GM23248 (cell line): Measurements from ENCODE around the gene MPHOSPH9. TPM values are rescaled to one million over a fixed set of nuclear protein-coding genes. Genes with fewer than 3 reads are reported as not detected.

ENCODE experiments used
- DNase-seq: peaks from one replicate; pipeline ENCODE4 v3.0.0-alpha.2; 2015
- H2AFZ ChIP-seq: fragments of 200-600 bp; sonication (generic); 2 replicates; pipeline ENCODE4 v1.6.1; 2016; ENCODE audit warnings: antibody characterized with exemption
- H3F3A ChIP-seq: fragments of 200-600 bp; sonication (generic); 2 replicates; pipeline ENCODE4 v1.6.1; 2016; ENCODE audit warnings: mild to moderate bottlenecking, antibody characterized with exemption, mixed run types; ENCODE audit not compliant: insufficient read depth
- H3K27ac ChIP-seq: fragments of 200-600 bp; sonication (generic); 2 replicates; pipeline ENCODE4 v1.5.1; 2016; ENCODE audit warnings: mild to moderate bottlenecking
- H3K27me3 ChIP-seq: fragments of 200-600 bp; sonication (generic); replicated peaks from 2 replicates; pipeline ENCODE4 v1.6.1; 2016; ENCODE audit warnings: mild to moderate bottlenecking; ENCODE audit not compliant: insufficient read depth
- H3K36me3 ChIP-seq: fragments of 200-600 bp; sonication (generic); 2 replicates; pipeline ENCODE4 v1.6.1; 2016; ENCODE audit warnings: low read depth, mild to moderate bottlenecking
- H3K4me1 ChIP-seq: fragments of 200-600 bp; sonication (generic); 2 replicates; pipeline ENCODE4 v1.6.1; 2016; ENCODE audit warnings: mild to moderate bottlenecking; ENCODE audit not compliant: insufficient read depth
- H3K4me2 ChIP-seq: fragments of 200-600 bp; sonication (generic); one replicate; pipeline ENCODE4 v1.6.1; 2016; ENCODE audit warnings: mild to moderate bottlenecking; ENCODE audit not compliant: unreplicated experiment
- H3K4me3 ChIP-seq: fragments of 200-600 bp; sonication (generic); 2 replicates; pipeline ENCODE4 v1.5.1; 2016; ENCODE audit warnings: mild to moderate bottlenecking
- H3K79me2 ChIP-seq: fragments of 200-600 bp; sonication (generic); 2 replicates; pipeline ENCODE4 v1.6.1; 2016; ENCODE audit warnings: mild to moderate bottlenecking; ENCODE audit not compliant: insufficient read depth
- H3K9ac ChIP-seq: fragments of 200-600 bp; sonication (generic); 2 replicates; pipeline ENCODE4 v1.6.1; 2016; ENCODE audit warnings: mild to moderate bottlenecking
- H3K9me2 ChIP-seq: fragments of 200-600 bp; sonication (generic); 2 replicates; pipeline ENCODE4 v1.6.1; 2016; ENCODE audit warnings: mixed run types, mild to moderate bottlenecking, moderate library complexity; ENCODE audit not compliant: insufficient read depth
- H3K9me3 ChIP-seq: fragments of 200-600 bp; sonication (generic); one replicate; pipeline ENCODE4 v1.6.1; 2017; ENCODE audit warnings: low read depth
- H4K20me1 ChIP-seq: fragments of 200-600 bp; sonication (generic); 2 replicates; pipeline ENCODE4 v1.6.0; 2016; ENCODE audit not compliant: insufficient read depth
- EZH2 ChIP-seq: fragments of 200-600 bp; sonication (generic); IDR thresholded peaks from 2 replicates; pipeline ENCODE4 v1.6.1; 2018; ENCODE audit warnings: antibody characterized with exemption, mild to moderate bottlenecking; ENCODE audit not compliant: insufficient read depth, poor library complexity, severe bottlenecking
- EZH2phosphoT487 ChIP-seq: fragments of 200-600 bp; sonication (generic); IDR thresholded peaks from 2 replicates; pipeline ENCODE4 v1.6.1; 2018; ENCODE audit warnings: antibody characterized with exemption, moderate library complexity, mild to moderate bottlenecking, low read depth; ENCODE audit not compliant: insufficient read depth
- WGBS, 2 experiments: methylation state at CpG; one replicate each; pipeline ENCODE4 v1.1.6; 2015 to 2017; ENCODE audit warnings: low lambda C conversion rate in 2 of 2, low coverage in 1 of 2; ENCODE audit errors: missing lambda C conversion rate in 2 of 2; 5-methylcytosine and 5-hydroxymethylcytosine counted together
- in situ Hi-C: fragments of 300-500 bp; cut with MboI; formaldehyde crosslinking; loops from 2 replicates; pipeline ENCODE4 v1.15.0; 2020
- polyA plus RNA-seq: library from polyadenylated mRNA; unstranded; fragments of >200 nt; fragmentation: Nextera tagmentation; extraction: Ambion mirVana; gene quantifications from 2 replicates; pipeline ENCODE4 v1.2.1, GENCODE V29; 2016
- total RNA-seq: library from RNA; depleted of rRNA; stranded (reverse); fragments of >200 nt; shearing (Covaris generic); gene quantifications from 2 replicates; pipeline ENCODE4 v1.2.3, GENCODE V29; 2014

MPHOSPH9 gene
- total and polyA plus RNA-seq, 2 experiments from 2014 or later = 18.0 to 51.6 TPM

GRCh38 chr12:123121670-123122069 lies 111.3 kb downstream of the MPHOSPH9 start:
- Histone ChIP-seq H3K27me3 (no peaks in the 10 kb centered on the region), H3K36me3 (no peaks in the 10 kb centered on the region), H2AFZ (no peak overlapping the region), H3K4me1 (peaks cover 13% of the 10 kb centered on the region), H3K4me3 (no peak overlapping the region), H3K79me2 (peaks cover 14% of the 10 kb centered on the region), H3F3A (peaks cover 13% of the 10 kb centered on the region), H3K9me3 (no peaks in the 10 kb centered on the region), H3K27ac (no peak overlapping the region), H3K4me2 (no peak overlapping the region), H3K9ac (no peak overlapping the region), H4K20me1 (no peaks in the 10 kb centered on the region), H3K9me2 (no peaks in the 10 kb centered on the region)
- no peak for TF ChIP-seq EZH2phosphoT487
- no peak for TF ChIP-seq EZH2
- DNase-seq = no peak
- WGBS, 2 experiments = 87 to 88% methylated on average over 6 of the region's 6 CpGs
- in situ Hi-C loops = no loop called here

- H3K27ac ChIP-seq = no peak overlapping the region
Observed at GRCh38 chr12:123120452-123121166, 112.3 kb downstream of the MPHOSPH9 start.

GRCh38 chr12:123119808-123120207 lies 113.1 kb downstream of the MPHOSPH9 start:
- H3K9me2 ChIP-seq = no peaks in the 10 kb centered on the region
- H3K36me3 ChIP-seq = no peaks in the 10 kb centered on the region
- peak; percentile 8 for DNase-seq
- no peak overlapping the region for H3K4me3 ChIP-seq
- H3K9me3 ChIP-seq = no peaks in the 10 kb centered on the region
- H3F3A ChIP-seq = peaks cover 13% of the 10 kb centered on the region; the same call in 1 of the 2 replicates
- H3K9ac ChIP-seq = no peak overlapping the region
- H4K20me1 ChIP-seq = no peaks in the 10 kb centered on the region
- no peak overlapping the region for H2AFZ ChIP-seq
- 61 to 63% methylated on average over 7 of the region's 7 CpGs for WGBS, 2 experiments
- no peak overlapping the region for H3K4me2 ChIP-seq
- H3K27me3 ChIP-seq = no peaks in the 10 kb centered on the region
- peaks cover 14% of the 10 kb centered on the region for H3K4me1 ChIP-seq
- peaks cover 15% of the 10 kb centered on the region for H3K79me2 ChIP-seq
- TF ChIP-seq EZH2 (no peak), EZH2phosphoT487 (no peak)
- no peak overlapping the region for H3K27ac ChIP-seq
- in situ Hi-C loops = no loop called here

More at GRCh38 chr12:123120452-123121166, 112.3 kb downstream of the MPHOSPH9 start:
- in situ Hi-C loops = no loop called here
- Histone ChIP-seq H3K9me3 (no peaks in the 10 kb centered on the region), H4K20me1 (no peaks in the 10 kb centered on the region), H2AFZ (no peak overlapping the region), H3F3A (peaks cover 15% of the 10 kb centered on the region; the same call in 1 of the 2 replicates), H3K27me3 (no peaks in the 10 kb centered on the region), H3K4me1 (peaks cover 12% of the 10 kb centered on the region), H3K9ac (no peak overlapping the region), H3K4me3 (no peak overlapping the region), H3K36me3 (no peaks in the 10 kb centered on the region), H3K79me2 (peaks cover 15% of the 10 kb centered on the region), H3K4me2 (no peak overlapping the region), H3K9me2 (no peaks in the 10 kb centered on the region)
- TF ChIP-seq EZH2phosphoT487 (no peak), EZH2 (no peak)
- WGBS, 2 experiments = 84% methylated on average over 3 of the region's 3 CpGs
- peak; percentile 36 for DNase-seq

- no peak overlapping the region for H3K9ac ChIP-seq
- no peaks in the 10 kb centered on the region for H3K9me3 ChIP-seq
- in situ Hi-C loops = no loop called here
- TF ChIP-seq EZH2phosphoT487 (no peak), EZH2 (no peak)
- H2AFZ ChIP-seq = no peak overlapping the region
- whole genome bisulfite sequencing, 2 experiments = 68% methylated on average over 8 of the region's 8 CpGs
- peaks cover 19% of the 10 kb centered on the region for H3K4me1 ChIP-seq
- H3K27ac ChIP-seq = no peak overlapping the region
- peaks cover 14% of the 10 kb centered on the region for H3K79me2 ChIP-seq
- H3K36me3 ChIP-seq = no peaks in the 10 kb centered on the region
- DNase-seq = no peak
- peaks cover 13% of the 10 kb centered on the region; the same call in 1 of the 2 replicates for H3F3A ChIP-seq
- no peaks in the 10 kb centered on the region for H3K27me3 ChIP-seq
- no peak overlapping the region for H3K4me3 ChIP-seq
- H4K20me1 ChIP-seq = no peaks in the 10 kb centered on the region
- H3K9me2 ChIP-seq = no peaks in the 10 kb centered on the region
- H3K4me2 ChIP-seq = no peak overlapping the region
Observed at GRCh38 chr12:123118497-123118896, 114.4 kb downstream of the MPHOSPH9 start.
